Right atrium auricular region (tissue), 2 donors: Measurements from ENCODE around the gene FAM9C. TPM values are rescaled to one million over a fixed set of nuclear protein-coding genes. Genes with fewer than 3 reads are reported as not detected.

Experiments
- DNase-seq: peaks from one replicate; pipeline ENCODE4 v3.0.0-alpha.2; 2019; ENCODE audit warnings: low spot score
- H3K27ac ChIP-seq, 2 donors: fragments of 200-600 bp; sonication (generic); 1 replicate in 1 of 2; 2 replicates in 1 of 2; pipeline ENCODE4 v1.5.1; 2016 to 2019
- H3K27me3 ChIP-seq, 2 donors: fragments of 200-600 bp; sonication (generic); one replicate each; pipeline versions ENCODE4 v1.5.1 to v1.6.0; 2017 to 2019
- H3K36me3 ChIP-seq: fragments of 200-600 bp; sonication (generic); one replicate; pipeline ENCODE4 v1.5.1; 2016
- H3K4me1 ChIP-seq, 2 donors: fragments of 200-600 bp; sonication (generic); one replicate each; pipeline versions ENCODE4 v1.5.1 to v1.6.0; 2017 to 2019
- H3K4me3 ChIP-seq, 2 donors: fragments of 200-600 bp; sonication (generic); 1 replicate in 1 of 2; 2 replicates in 1 of 2; pipeline ENCODE4 v1.5.1; 2017 to 2019; ENCODE audit warnings: mild to moderate bottlenecking in 1 of 2, moderate library complexity in 1 of 2
- H3K9me3 ChIP-seq, 2 donors: fragments of 200-600 bp; sonication (generic); one replicate each; pipeline ENCODE4 v1.5.1; 2019
- total RNA-seq, 2 donors: library from RNA; depleted of rRNA; stranded (reverse); fragments of >200 nt; gene quantifications; one replicate each; pipeline ENCODE4 v1.1.0, GENCODE V29; 2016
- TF ChIP-seq, protein P1 (sequence below), 2 donors: fragments of 200-600 bp; sonication (generic); IDR thresholded peaks; one replicate each; pipeline ENCODE4 v1.5.1; 2019; ENCODE audit warnings: antibody characterized with exemption in 2 of 2

FAM9C gene
- total RNA-seq, 2 donors from 2014 or later = not detected

DNA sequence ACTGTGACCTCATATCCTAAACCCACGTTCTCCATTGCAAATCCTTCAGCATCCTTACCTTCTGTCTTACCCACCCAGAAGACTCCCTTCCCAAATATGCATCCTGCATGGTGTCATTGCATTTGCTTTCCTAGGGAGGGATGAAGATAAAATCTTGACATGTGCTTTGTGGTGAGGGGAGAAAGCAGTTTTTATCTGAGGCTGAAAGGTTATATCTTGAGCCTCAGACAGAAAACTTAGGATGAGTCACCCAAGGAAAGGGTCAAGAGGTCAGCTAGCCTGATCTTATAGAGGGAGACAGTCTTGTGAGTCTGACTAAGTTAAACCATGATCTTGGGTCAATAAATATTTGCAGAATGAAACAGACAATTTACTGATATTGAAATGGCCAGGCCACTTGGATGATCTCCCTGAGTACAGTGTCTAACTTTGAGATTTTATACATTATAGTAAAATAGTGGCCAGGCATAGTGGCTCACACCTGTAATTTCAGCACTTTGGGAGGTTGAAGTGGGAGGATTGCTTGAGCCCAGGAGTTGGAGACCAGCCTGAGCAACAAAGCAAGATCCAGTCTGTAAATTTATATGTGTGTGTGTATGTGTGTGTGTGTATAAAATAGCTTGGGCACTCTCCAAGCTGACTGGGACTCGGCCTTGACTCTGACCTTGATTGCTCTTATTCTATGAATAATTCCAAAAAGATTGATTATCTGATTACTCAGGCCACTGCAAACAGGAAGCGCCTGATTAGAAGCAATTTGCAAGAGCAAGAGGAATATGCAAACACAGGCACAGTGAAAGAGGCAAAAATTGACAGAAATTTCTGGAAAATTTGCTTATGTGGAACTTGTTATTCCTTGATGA lies 15.4 kb upstream of the FAM9C start:
- DNase-seq = no peak
- H3K27me3 ChIP-seq = no peaks in the 10 kb centered on the region

DNA sequence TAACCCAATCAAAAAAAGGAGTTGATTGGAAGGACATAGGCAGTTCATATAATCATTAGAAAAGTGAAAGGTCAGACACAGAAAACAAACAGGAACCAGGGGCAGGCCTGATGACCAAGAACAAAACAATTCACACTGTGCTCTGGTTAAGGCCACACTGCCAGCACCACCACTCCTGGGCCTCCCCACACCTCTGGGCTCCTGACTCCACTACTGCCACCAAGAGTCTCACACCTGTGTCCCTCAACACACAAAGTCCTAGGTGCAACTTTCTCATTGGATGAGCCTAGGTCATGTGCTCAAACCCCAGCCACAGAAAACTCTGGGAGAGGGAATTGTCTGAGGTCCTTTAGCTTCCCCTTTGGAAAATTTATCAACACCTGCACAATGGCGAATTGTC lies 11.1 kb upstream of the FAM9C start:
- Histone ChIP-seq H3K9me3 (no peaks in the 10 kb centered on the region), H3K27ac (no peak overlapping the region), H3K27me3 (no peaks in the 10 kb centered on the region), H3K36me3 (no peaks in the 10 kb centered on the region), H3K4me1 (peaks cover 0 to 5% of the 10 kb centered on the region in 2 donors), H3K4me3 (no peak overlapping the region)
- TF ChIP-seq, protein P1, sequence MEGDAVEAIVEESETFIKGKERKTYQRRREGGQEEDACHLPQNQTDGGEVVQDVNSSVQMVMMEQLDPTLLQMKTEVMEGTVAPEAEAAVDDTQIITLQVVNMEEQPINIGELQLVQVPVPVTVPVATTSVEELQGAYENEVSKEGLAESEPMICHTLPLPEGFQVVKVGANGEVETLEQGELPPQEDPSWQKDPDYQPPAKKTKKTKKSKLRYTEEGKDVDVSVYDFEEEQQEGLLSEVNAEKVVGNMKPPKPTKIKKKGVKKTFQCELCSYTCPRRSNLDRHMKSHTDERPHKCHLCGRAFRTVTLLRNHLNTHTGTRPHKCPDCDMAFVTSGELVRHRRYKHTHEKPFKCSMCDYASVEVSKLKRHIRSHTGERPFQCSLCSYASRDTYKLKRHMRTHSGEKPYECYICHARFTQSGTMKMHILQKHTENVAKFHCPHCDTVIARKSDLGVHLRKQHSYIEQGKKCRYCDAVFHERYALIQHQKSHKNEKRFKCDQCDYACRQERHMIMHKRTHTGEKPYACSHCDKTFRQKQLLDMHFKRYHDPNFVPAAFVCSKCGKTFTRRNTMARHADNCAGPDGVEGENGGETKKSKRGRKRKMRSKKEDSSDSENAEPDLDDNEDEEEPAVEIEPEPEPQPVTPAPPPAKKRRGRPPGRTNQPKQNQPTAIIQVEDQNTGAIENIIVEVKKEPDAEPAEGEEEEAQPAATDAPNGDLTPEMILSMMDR (IDR thresholded peaks at IDR 0.05) = no peak
- no peak for DNase-seq

More for the DNA sequence above, 15.4 kb upstream of the FAM9C start:
- Histone ChIP-seq H3K4me1 (no peaks in the 10 kb centered on the region), H3K36me3 (no peaks in the 10 kb centered on the region), H3K27ac (no peak overlapping the region), H3K4me3 (no peak overlapping the region), H3K9me3 (peaks cover 0 to 4% of the 10 kb centered on the region in 2 donors)
- TF ChIP-seq, protein P1 (IDR thresholded peaks at IDR 0.05) = no peak

DNA sequence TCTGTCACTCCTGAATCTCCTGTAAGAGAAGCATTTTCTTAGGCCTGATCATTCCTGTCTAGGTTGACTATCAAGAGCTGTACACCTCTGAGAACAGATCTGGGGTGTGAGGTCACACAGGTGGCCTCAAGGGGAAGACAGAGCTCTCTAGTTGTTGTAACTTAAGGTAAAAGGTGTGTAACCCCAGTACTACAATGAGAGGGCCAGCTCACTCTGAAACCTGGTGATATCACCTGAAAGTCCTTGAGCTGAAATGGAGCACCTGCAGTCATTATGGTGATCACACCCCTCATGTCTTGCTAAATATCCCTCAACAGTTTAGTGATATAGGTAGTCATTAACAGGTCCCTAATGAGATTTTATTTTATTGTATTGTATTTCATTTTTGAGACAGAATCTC lies 8.8 kb upstream of the FAM9C start:
- Histone ChIP-seq H3K27me3 (no peaks in the 10 kb centered on the region), H3K36me3 (no peaks in the 10 kb centered on the region), H3K27ac (no peak overlapping the region), H3K4me3 (no peak overlapping the region), H3K9me3 (no peaks in the 10 kb centered on the region), H3K4me1 (peaks cover 0 to 5% of the 10 kb centered on the region in 2 donors)
- TF ChIP-seq, protein P1 (IDR thresholded peaks at IDR 0.05) = no peak
- no peak for DNase-seq

DNA sequence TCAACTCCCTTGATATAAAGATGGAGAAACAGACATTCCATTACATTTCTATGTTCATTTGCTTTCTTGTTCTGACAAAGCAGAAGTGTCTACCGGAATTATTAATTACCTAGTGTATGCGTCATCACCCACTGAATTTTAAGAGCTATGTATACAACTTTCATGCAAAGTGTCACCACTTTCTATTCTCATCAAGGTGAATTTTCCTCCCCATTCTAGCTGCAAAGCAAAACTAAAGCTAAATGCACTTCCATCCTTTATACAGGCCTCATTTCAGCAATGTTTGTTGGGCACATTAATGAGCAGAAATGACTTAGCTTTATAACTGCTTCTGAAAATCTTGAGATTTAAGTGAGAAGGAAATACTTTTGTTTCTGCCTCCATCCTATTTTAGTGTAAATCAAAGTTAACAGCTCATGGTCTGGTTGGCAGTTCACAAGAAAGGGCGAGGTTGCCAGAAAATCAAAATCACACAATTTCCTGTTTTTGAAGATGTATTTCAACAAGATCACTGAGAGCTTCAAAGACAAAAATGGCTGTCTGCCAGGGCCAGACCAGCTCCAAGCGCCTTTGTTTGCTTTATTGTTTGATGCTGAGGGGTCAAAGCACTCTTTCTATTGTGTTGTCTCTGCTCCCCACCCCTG lies 7.2 kb upstream of the FAM9C start:
- H3K27me3 ChIP-seq = no peaks in the 10 kb centered on the region
- H3K4me3 ChIP-seq = no peak overlapping the region
- H3K4me1 ChIP-seq = peaks cover 0 to 5% of the 10 kb centered on the region in 2 donors
- no peaks in the 10 kb centered on the region for H3K36me3 ChIP-seq
- H3K9me3 ChIP-seq = no peaks in the 10 kb centered on the region
- TF ChIP-seq, protein P1 (IDR thresholded peaks at IDR 0.05) = no peak
- DNase-seq = no peak
- no peak overlapping the region for H3K27ac ChIP-seq

DNA sequence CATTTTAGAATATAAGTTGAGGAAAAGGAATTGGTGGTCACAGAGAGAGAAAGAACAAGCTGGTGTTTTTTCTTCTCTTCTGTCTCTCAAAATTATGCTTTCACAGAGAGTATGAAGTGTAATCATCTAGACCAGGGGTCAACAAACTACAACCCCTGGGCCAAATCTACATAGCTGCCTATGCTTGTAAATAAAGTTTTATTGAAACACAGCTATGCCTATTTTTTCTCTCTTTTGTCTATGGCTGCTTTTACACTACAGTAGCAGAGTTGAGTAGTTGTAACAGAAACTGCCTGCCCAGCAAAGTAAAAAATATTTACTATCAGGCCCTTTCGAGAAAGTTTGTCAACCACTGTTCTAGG lies 6.7 kb upstream of the FAM9C start:
- Histone ChIP-seq H3K36me3 (no peaks in the 10 kb centered on the region), H3K27ac (no peak overlapping the region), H3K9me3 (no peaks in the 10 kb centered on the region), H3K4me3 (no peak overlapping the region), H3K27me3 (no peaks in the 10 kb centered on the region), H3K4me1 (peaks cover 0 to 5% of the 10 kb centered on the region in 2 donors)
- TF ChIP-seq, protein P1 (IDR thresholded peaks at IDR 0.05) = no peak
- no peak for DNase-seq
